Breast epithelium (tissue), 4 donors: ENCODE measurements around the gene GNAZ. TPM values are rescaled to one million over a fixed set of nuclear protein-coding genes. Genes with fewer than 3 reads are reported as not detected.

Experiments used
- DNase-seq, 2 donors: peaks; one replicate each; pipeline ENCODE4 v3.0.0-alpha.2; 2019; ENCODE audit warnings: low spot score in 2 of 2
- H3K27ac ChIP-seq, 2 donors: fragments of 200-600 bp; sonication (generic) in 1 of 2; one replicate each; pipeline ENCODE4 v1.5.1; 2016 to 2019; ENCODE audit warnings: mild to moderate bottlenecking in 1 of 2
- H3K27me3 ChIP-seq, 2 donors: fragments of 200-600 bp; sonication (generic) in 1 of 2; one replicate each; pipeline versions ENCODE4 v1.5.1 to v1.6.0; 2017 to 2019; ENCODE audit warnings: control low read depth in 1 of 2, mild to moderate bottlenecking in 1 of 2
- H3K36me3 ChIP-seq: fragments of 200-600 bp; one replicate; pipeline ENCODE4 v1.5.1; 2019
- H3K4me1 ChIP-seq, 2 donors: fragments of 200-600 bp; sonication (generic); one replicate each; pipeline ENCODE4 v1.5.1; 2016 to 2019; ENCODE audit warnings: control low read depth in 1 of 2
- H3K4me3 ChIP-seq, 3 donors: fragments of 200-600 bp; sonication (generic); 1 replicate in 2 of 3; 2 replicates in 1 of 3; pipeline ENCODE4 v1.5.1; 2016 to 2019; ENCODE audit warnings: mild to moderate bottlenecking in 3 of 3, moderate library complexity in 2 of 3
- H3K9me3 ChIP-seq, 2 donors: fragments of 200-600 bp; sonication (generic) in 1 of 2; one replicate each; pipeline ENCODE4 v1.5.1; 2016 to 2019; ENCODE audit warnings: control low read depth in 1 of 2
- POLR2A ChIP-seq: fragments of 450-650 bp; IDR thresholded peaks from one replicate; pipeline ENCODE4 v1.6.1; 2016; ENCODE audit warnings: antibody characterized with exemption, mild to moderate bottlenecking, moderate library complexity
- POLR2AphosphoS5 ChIP-seq, 3 donors: sonication (generic); formaldehyde crosslinking; IDR thresholded peaks; one replicate each; pipeline ENCODE4 v1.6.1; 2017; ENCODE audit warnings: antibody characterized with exemption in 3 of 3
- intact Hi-C: fragments of 100-400 bp; cut with DNase I; formaldehyde crosslinking; loops from one replicate; pipeline ENCODE4 v1.15.1; 2023; ENCODE audit warnings: low total_unique reads
- total RNA-seq, 3 donors: library from RNA; depleted of rRNA; stranded (reverse); fragments of >200 nt; gene quantifications; one replicate each; pipeline ENCODE4 v1.1.0, GENCODE V29; 2016
- TF ChIP-seq, protein P1 (sequence below), 3 donors: fragments of 450-650 bp; IDR thresholded peaks; one replicate each; pipeline ENCODE4 v1.5.1; 2016 to 2017; ENCODE audit warnings: antibody characterized with exemption in 3 of 3, mild to moderate bottlenecking in 3 of 3, moderate library complexity in 3 of 3

GNAZ gene
- total RNA-seq, 3 donors from 2014 or later, result 5.0 to 15.7 (median 5.3) TPM

DNA sequence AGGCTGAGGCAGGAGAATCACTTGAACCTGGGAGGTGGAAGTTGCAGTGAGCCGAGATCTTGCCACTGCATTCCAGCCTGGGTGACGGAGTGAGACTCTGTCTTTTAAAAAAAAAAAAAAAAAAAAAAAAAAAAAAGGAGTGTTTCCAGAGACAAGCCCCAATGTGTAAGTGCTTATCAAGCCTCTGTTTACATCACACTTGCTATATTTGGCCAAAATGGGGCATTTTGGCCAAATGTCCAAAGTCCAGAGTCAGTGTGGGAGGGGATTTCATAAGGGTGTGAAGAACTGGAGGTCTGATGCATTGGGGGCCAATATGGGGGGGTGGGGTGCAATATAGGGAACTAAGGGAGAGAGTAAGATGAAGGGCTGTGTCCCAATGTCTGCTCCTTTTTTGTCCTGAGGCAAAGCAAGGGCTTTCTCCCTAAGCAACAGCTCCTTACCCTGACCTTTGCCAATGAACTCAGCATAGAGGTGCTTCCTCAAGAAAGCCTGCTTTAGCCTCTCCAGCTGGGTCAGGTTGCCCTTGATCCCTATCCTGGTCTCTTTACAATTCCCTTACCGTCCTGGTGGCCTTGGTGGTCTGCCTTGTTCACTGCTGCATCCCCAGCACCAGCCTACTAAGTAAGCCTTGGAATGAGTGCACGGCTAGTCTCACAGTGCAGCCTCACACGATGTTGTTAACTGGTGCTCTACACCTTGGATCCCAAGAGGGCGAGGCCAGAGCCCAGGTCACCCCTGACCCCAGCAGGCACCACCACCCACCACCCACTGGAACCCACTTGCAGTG is 95.9 kb downstream of the GNAZ start:
- Histone ChIP-seq H3K27me3 (no peaks in the 10 kb centered on the region), H3K27ac (no peak overlapping the region), H3K4me3 (no peak overlapping the region), H3K9me3 (no peaks in the 10 kb centered on the region), H3K36me3 (no peaks in the 10 kb centered on the region), H3K4me1 (no peaks in the 10 kb centered on the region)
- intact Hi-C loops, result no loop called here
- TF ChIP-seq, protein P1, sequence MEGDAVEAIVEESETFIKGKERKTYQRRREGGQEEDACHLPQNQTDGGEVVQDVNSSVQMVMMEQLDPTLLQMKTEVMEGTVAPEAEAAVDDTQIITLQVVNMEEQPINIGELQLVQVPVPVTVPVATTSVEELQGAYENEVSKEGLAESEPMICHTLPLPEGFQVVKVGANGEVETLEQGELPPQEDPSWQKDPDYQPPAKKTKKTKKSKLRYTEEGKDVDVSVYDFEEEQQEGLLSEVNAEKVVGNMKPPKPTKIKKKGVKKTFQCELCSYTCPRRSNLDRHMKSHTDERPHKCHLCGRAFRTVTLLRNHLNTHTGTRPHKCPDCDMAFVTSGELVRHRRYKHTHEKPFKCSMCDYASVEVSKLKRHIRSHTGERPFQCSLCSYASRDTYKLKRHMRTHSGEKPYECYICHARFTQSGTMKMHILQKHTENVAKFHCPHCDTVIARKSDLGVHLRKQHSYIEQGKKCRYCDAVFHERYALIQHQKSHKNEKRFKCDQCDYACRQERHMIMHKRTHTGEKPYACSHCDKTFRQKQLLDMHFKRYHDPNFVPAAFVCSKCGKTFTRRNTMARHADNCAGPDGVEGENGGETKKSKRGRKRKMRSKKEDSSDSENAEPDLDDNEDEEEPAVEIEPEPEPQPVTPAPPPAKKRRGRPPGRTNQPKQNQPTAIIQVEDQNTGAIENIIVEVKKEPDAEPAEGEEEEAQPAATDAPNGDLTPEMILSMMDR (IDR thresholded peaks at IDR 0.05), result no peak
- TF ChIP-seq POLR2AphosphoS5 (IDR thresholded peaks at IDR 0.05) (no peak), POLR2A (no peak)
- DNase-seq, result no peak

DNA sequence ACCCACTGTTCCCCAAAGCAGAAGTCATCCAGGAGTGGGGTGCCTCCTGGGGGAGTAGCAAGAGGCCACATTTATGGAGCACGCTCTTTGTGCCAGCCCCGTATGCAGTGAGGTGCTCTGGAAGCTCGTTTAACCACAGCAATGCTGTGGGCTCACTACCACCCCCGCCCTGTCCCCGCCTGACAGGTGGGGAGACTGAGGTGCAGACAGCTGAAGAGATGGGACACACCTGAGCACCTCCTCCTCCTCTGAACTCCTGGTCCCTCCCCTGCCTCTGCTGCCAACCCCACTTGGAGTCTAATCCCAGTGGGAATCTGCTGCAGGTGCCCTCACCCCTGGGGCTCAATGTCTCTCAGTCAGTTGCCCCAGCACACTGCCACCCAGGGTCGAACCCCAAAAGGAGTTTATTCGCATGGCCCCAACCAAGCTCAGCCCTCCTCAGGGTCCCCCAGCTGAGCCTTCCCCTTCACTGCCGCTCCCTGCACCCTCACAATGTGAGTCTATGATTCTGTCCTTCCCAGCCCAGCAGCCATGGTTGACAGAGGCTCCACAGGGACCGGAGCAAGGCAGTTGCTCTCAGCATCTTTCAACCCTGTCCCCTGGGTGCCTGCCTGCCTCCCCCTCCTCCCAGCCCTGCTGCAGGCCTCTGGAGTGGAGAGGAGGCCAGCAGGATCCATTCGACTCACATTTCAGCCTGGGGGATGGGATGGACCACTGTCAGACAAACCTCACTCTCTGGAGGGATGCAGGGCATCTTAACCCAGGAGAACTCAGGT is 96.7 kb downstream of the GNAZ start:
- Histone ChIP-seq H3K9me3 (no peaks in the 10 kb centered on the region), H3K27me3 (no peaks in the 10 kb centered on the region), H3K4me3 (no peak overlapping the region), H3K27ac (no peak overlapping the region), H3K36me3 (no peaks in the 10 kb centered on the region), H3K4me1 (no peaks in the 10 kb centered on the region)
- intact Hi-C loops, result no loop called here
- TF ChIP-seq POLR2A, result no peak
- TF ChIP-seq, protein P1 (IDR thresholded peaks at IDR 0.05), result no peak
- TF ChIP-seq POLR2AphosphoS5 (IDR thresholded peaks at IDR 0.05), result no peak
- no peak for DNase-seq

DNA sequence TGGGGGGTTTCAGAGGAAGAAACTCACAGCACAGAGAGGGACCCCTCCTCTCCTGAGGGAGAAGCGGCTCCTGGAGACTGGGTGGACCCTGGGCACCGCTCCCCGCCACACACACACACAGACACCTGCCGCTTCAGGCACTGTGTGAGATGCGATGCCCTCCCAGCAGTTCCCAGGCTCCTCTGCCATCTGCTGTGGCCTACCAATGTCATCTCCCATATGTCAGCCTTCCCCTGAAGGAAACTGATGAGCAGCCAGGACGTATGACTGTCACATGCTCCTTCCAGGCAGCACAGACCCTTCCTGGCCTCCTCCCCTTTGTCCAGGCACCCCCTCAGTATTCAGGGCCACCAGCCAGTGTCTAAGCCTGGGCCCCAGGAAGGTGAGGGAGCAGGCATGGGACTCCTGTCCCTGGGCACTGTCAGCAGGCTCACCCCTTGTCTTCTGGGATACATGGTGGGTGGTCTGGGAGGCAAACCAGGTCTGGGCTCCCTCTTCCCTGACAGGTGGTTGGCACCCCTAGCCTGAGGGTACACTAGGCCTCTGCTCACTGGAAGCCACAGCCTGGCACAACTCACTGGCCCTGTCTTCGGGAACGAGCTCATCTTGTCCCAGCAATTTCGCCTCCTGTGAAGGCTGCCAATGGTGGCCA is 98.2 kb downstream of the GNAZ start:
- TF ChIP-seq, protein P1 (IDR thresholded peaks at IDR 0.05), result no peak
- no peak for TF ChIP-seq POLR2AphosphoS5 (IDR thresholded peaks at IDR 0.05)
- TF ChIP-seq POLR2A, result no peak
- Histone ChIP-seq H3K9me3 (no peaks in the 10 kb centered on the region), H3K36me3 (no peaks in the 10 kb centered on the region), H3K4me1 (no peaks in the 10 kb centered on the region), H3K27ac (no peak overlapping the region), H3K27me3 (no peaks in the 10 kb centered on the region), H3K4me3 (no peak overlapping the region)
- intact Hi-C loops, result no loop called here
- no peak for DNase-seq

DNA sequence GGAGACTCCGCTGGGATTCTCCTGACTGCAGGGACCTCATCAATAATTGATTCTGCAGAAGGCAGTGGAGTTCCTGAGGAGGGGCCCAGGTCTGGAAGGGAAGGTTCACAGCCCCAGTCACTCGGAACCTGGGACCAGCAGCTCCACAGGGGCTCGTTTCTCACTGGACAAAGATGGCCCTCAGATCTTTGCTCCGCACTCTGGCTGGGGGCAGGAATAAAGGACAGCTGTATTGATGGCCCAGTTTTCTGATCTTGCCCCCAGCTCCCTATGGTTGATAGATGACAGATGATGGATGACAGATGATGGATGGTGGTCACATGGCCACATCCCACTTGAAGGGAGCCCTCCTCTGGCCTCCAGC is 98.7 kb downstream of the GNAZ start:
- Histone ChIP-seq H3K27ac (no peak overlapping the region), H3K9me3 (no peaks in the 10 kb centered on the region), H3K4me3 (no peak overlapping the region), H3K4me1 (no peaks in the 10 kb centered on the region), H3K36me3 (no peaks in the 10 kb centered on the region), H3K27me3 (no peaks in the 10 kb centered on the region)
- DNase-seq, result no peak
- intact Hi-C loops, result no loop called here
- TF ChIP-seq POLR2AphosphoS5 (IDR thresholded peaks at IDR 0.05) (no peak), POLR2A (no peak)
- TF ChIP-seq, protein P1 (IDR thresholded peaks at IDR 0.05), result no peak

Other genes with a start within 250 kb of the GNAZ start
- gene IGLL5, start 182.7 kb upstream of the GNAZ start, total RNA-seq, result 10 to 100 TPM in 2 of 3 donors, not detected in 1; 11.1 to 41.3 TPM
- under 1 TPM in 1 of 3 donors, not detected in 2; 0.29 TPM for gene RSPH14, start 71.5 kb downstream of the GNAZ start, total RNA-seq
- 1 to 10 TPM; 1.3 to 4.8 (median 2.9) TPM for gene RAB36, start 75.0 kb downstream of the GNAZ start, total RNA-seq
- gene BCR, start 110.0 kb downstream of the GNAZ start, total RNA-seq, result 10 to 100 TPM; 25.3 to 44.6 (median 35.1) TPM